Central memory CD8-positive, alpha-beta T cell (primary cell): Measurements from ENCODE around the gene ZC3H4.
"Not testable (repeated sequence)": the region's sequence is repeated elsewhere in the genome, so short reads cannot be mapped to it uniquely, and the experiment has no call there.

ENCODE experiments used
- ATAC-seq: fragments of 150-1000 bp; cut with Tn5 transposase; replicated peaks from 2 replicates; pipeline ENCODE4 v1.10.0; 2022; ENCODE audit warnings: mild to moderate bottlenecking, moderate FRiP score, moderate number of reproducible peaks; ENCODE audit not compliant: poor library complexity, severe bottlenecking; ENCODE audit errors: extremely low read depth
- DNase-seq, 2 donors: peaks; one replicate each; pipeline ENCODE4 v3.0.0; 2021; ENCODE audit warnings: low spot score in 2 of 2
- H3K27ac Mint-ChIP-seq: one replicate; pipeline ENCODE4 v1.8.0; 2022; ENCODE audit warnings: low read depth, mild to moderate bottlenecking, moderate library complexity, mixed read lengths
- H3K27me3 Mint-ChIP-seq: one replicate; pipeline ENCODE4 v1.8.0; 2022; ENCODE audit warnings: mixed read lengths
- H3K36me3 Mint-ChIP-seq: one replicate; pipeline ENCODE4 v1.8.0; 2022; ENCODE audit warnings: mild to moderate bottlenecking, moderate library complexity, mixed read lengths; ENCODE audit not compliant: insufficient read depth
- H3K4me1 Mint-ChIP-seq: one replicate; pipeline ENCODE4 v1.8.0; 2022; ENCODE audit warnings: mixed read lengths
- H3K4me3 Mint-ChIP-seq: one replicate; pipeline ENCODE4 v1.8.0; 2022; ENCODE audit warnings: mild to moderate bottlenecking, moderate library complexity, mixed read lengths
- H3K9me3 Mint-ChIP-seq: one replicate; pipeline ENCODE4 v1.8.0; 2022; ENCODE audit warnings: mixed read lengths

Gene ZC3H4

DNA sequence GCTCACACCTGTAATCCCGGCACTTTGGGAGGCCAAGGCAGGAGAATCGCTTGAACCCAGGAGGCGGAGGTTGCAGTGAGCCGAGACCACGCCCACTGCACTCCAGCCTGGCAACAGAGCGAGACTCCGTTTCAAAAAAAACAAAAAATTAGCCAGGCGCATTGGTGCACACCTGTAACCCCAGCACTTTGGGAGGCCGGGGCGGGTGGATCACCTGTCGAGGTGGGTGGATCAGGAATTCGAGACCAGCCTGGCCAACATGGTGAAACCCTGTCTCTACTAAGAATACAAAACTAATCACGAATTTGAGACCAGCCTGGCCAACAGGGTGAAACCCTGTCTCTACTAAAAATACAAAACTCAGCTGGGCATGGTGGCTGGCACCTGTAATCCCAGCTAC is 35.2 kb downstream of the ZC3H4 start:
- not testable (repeated sequence) for ATAC-seq, H3K4me3 Mint-ChIP-seq, H3K9me3 Mint-ChIP-seq, H3K27ac Mint-ChIP-seq, H3K4me1 Mint-ChIP-seq, DNase-seq, H3K27me3 Mint-ChIP-seq
- peaks cover 65% of the 10 kb centered on the region for H3K36me3 Mint-ChIP-seq

DNA sequence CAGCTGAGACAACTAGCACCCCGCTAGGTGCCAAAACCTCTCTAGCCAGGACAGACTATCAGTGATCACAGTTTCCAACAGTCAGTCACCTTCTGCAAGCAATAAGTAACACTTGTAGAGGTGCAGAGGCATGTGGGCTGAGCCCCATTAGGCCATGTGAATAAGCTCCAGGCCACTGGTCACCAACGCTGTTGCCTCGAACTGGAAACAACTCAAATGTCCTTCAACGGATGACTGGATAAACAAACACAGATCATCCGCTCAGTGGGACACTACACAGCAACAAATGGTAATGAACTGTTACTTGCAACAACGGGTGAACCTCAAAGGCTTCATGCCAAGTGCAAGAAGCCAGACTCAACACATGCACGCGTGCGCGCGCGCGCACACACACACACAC is 37.6 kb downstream of the ZC3H4 start:
- H3K9me3 Mint-ChIP-seq = no peaks in the 10 kb centered on the region
- no peak for DNase-seq
- H3K27me3 Mint-ChIP-seq = no peaks in the 10 kb centered on the region
- H3K27ac Mint-ChIP-seq = no peak overlapping the region
- peaks cover 16% of the 10 kb centered on the region for H3K4me1 Mint-ChIP-seq
- no peak for ATAC-seq
- H3K4me3 Mint-ChIP-seq = no peak overlapping the region
- H3K36me3 Mint-ChIP-seq = peaks cover 59% of the 10 kb centered on the region

DNA sequence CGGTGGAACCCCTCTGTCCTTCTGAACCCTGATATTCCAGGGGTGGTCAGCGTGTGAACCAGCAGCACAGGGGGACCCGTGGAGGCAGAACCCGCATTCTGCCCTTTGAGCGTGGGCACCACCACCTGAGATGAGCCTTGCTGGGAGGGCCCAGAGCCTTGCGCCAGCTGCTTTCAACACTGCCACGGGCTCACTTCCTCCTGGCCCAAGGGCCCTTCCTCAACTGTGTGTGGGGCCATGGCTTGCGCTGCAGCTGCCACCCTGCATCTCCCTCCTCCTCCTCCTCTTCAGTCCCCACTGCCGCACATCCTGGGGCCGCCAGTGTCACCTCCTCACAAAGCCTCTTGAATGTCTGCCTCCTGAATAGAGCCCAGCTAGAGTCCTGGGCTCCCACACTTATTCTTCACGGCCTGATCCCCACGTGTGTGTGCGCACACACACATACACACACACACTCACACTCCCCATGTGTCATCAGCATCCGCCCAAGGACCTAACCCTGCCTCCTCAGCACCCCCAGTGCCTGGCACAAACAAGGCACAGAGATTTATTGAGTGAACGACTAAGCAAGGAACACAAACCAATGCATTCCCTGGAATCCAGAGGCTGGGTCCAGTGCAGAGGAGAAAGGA is 38.3 kb downstream of the ZC3H4 start:
- Mint-ChIP-seq H3K36me3 (peaks cover 54% of the 10 kb centered on the region), H3K4me1 (peaks cover 23% of the 10 kb centered on the region), H3K27ac (no peak overlapping the region), H3K27me3 (no peaks in the 10 kb centered on the region), H3K9me3 (no peaks in the 10 kb centered on the region), H3K4me3 (no peak overlapping the region)
- ATAC-seq (no peak), DNase-seq (no peak)

DNA sequence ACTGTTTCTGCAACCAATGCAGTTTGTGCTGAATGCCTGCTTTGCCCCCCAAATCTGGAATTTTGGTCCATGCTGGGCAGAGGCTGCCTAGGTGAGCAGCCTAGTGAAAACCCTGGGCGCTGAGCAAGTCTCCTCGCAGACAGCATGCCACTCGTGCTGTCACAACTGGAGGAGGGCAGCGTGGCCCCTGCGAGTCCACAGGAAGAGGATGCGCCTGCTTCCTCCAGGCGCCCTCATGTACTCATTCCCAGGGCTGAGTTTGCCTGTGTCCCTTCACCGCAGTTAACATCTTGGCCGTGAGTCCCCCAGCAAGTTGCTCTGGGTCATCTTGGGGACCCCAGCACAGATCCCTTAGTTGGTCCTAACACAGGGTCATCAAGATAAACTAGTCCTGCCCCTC is 39.0 kb downstream of the ZC3H4 start:
- H3K4me3 Mint-ChIP-seq = no peak overlapping the region
- DNase-seq = no peak
- no peaks in the 10 kb centered on the region for H3K9me3 Mint-ChIP-seq
- peaks cover 53% of the 10 kb centered on the region for H3K36me3 Mint-ChIP-seq
- no peak for ATAC-seq
- H3K27ac Mint-ChIP-seq = no peak overlapping the region
- peaks cover 26% of the 10 kb centered on the region for H3K4me1 Mint-ChIP-seq
- no peaks in the 10 kb centered on the region for H3K27me3 Mint-ChIP-seq

DNA sequence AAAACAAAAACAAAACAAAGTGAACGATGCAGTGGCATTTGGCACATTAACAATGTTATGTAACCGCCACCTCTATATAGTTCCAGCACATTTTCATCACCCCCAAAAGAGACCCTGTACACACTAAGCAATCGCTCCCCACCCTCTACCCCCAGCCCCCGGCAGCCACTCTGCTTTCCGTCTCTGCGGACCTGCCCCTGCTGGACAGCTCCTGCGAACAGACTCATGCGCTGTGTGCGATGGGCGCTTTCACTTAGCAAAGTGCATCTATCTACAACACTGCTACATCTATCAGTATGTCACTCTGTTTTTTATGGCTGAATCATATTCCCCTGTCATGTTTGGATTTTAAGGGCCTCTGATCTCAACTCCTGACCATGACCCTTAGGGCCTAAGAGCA is 40.0 kb downstream of the ZC3H4 start:
- ATAC-seq (no peak), DNase-seq (no peak)
- peaks cover 26% of the 10 kb centered on the region for H3K4me1 Mint-ChIP-seq
- H3K36me3 Mint-ChIP-seq = peaks cover 49% of the 10 kb centered on the region
- H3K9me3 Mint-ChIP-seq = no peaks in the 10 kb centered on the region
- no peaks in the 10 kb centered on the region for H3K27me3 Mint-ChIP-seq
- H3K4me3 Mint-ChIP-seq = no peak overlapping the region
- no peak overlapping the region for H3K27ac Mint-ChIP-seq

DNA sequence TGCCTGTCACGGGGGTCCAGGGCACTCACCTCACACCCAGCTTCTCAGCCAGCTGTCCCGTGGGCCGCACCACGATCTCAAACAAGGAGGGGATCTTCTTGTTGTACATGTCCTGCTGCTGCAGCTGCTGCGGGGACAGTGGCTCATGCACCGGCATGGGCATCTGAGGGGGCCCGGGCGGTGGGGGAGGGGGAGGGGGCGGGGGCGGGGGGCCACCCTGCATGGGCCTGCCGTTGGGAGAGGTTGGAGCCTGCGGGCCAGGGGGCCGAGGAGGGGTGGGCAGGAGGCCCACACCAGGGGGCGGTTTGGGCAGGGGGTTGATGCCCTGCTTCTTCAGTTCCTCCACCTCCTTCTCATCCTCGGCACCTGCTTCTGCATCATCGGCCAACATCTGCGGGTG is 41.3 kb downstream of the ZC3H4 start:
- ATAC-seq (no peak), DNase-seq (no peak)
- Mint-ChIP-seq H3K4me3 (no peak overlapping the region), H3K9me3 (no peaks in the 10 kb centered on the region), H3K4me1 (peaks cover 26% of the 10 kb centered on the region), H3K27me3 (no peaks in the 10 kb centered on the region), H3K27ac (no peak overlapping the region), H3K36me3 (peaks cover 41% of the 10 kb centered on the region)

DNA sequence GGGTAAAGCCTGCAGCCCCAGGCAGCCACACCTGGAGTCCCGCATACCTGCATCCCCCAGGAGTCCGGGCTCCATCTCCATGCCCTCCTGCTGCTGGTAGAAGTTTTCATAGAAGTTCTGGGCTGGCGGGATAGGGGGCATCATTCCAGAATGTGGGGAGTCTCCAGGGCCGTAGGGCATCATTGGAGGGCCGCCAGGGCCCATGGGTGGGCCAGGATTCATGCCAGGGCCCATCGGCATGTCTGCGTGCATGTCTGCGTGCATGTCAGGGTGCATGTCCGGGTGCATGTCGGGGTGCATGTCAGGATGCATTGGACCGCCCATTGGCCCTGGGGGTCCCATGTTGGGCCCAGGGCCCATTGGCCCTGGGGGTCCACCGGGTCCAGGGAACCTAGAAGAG is 41.8 kb downstream of the ZC3H4 start:
- DNase-seq (no peak), ATAC-seq (no peak)
- Mint-ChIP-seq H3K4me1 (peaks cover 26% of the 10 kb centered on the region), H3K9me3 (no peaks in the 10 kb centered on the region), H3K27ac (no peak overlapping the region), H3K36me3 (peaks cover 36% of the 10 kb centered on the region), H3K4me3 (no peak overlapping the region), H3K27me3 (no peaks in the 10 kb centered on the region)

DNA sequence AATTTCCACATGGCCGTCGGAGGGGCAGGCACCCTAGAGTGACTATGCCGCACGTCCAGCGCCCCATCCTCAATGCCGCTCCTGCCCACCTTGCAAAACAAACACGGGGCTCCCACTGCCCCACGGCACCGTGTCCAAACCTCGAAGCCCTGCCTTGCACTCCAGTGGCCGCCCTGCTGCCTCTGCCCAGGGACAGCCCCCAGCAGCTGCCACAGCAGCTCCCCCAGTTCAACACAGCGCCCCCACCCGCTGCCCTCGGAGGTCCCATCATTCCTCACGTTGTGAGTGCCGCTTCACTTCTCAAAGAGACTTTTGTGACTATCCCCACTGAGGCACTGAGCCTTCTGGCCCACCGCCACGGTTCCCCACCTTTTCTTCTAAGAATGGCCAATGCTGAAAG is 42.8 kb downstream of the ZC3H4 start:
- H3K27ac Mint-ChIP-seq = peak overlapping the region; percentile 59
- H3K36me3 Mint-ChIP-seq = peaks cover 29% of the 10 kb centered on the region
- H3K9me3 Mint-ChIP-seq = no peaks in the 10 kb centered on the region
- ATAC-seq = no peak
- H3K4me1 Mint-ChIP-seq = peaks cover 26% of the 10 kb centered on the region
- no peak for DNase-seq
- H3K27me3 Mint-ChIP-seq = no peaks in the 10 kb centered on the region
- no peak overlapping the region for H3K4me3 Mint-ChIP-seq

DNA sequence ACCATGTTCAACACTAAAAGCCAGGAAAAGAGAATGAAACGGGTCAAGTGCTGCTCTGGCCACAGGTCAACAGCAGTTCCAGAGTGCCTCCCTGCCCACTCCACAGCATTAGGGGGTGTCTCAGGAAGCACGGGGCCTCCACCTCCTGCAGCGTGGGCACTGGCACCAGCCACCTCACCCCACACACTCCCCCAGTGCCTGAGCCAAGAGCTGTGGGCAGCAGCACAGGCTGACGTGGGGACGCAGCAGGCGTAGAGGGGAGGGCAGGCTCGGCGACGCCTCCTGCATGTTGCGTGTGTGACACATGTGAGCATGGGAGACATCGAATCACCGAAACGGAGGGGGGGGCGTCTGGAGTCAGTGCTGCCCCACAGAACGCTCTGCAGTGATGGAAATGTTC is 43.8 kb downstream of the ZC3H4 start:
- ATAC-seq = no peak
- Mint-ChIP-seq H3K4me3 (no peak overlapping the region), H3K4me1 (peaks cover 20% of the 10 kb centered on the region), H3K9me3 (no peaks in the 10 kb centered on the region), H3K27ac (no peak overlapping the region), H3K27me3 (no peaks in the 10 kb centered on the region), H3K36me3 (peaks cover 34% of the 10 kb centered on the region)
- DNase-seq = no peak

DNA sequence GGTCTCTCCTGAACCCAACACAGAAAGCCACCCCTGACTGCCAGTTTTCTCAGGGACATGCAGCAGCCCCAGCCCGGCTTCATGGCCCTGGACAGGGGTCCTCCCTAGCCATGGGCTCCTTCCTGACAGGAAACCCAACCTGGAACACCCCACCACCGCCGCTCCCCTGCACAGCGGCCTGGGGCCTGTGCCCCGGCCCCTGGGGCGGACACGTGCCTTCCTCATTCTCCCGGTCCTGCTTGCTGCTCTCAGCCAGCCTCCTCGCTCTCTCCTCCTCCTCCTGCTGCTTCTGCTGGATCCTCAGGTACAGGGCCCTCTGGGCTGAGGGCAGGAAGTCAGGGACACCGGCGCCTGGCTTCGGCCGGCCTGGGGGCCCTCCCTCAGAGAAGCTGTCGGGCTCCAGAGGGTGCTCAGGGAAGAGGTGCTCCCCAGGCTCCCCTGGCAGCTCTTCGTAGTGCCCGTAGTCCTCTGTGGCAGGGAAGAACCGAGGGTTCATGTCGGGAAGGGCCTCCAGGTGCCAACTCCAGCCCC is 44.6 kb downstream of the ZC3H4 start:
- Mint-ChIP-seq H3K4me3 (no peak overlapping the region), H3K9me3 (no peaks in the 10 kb centered on the region), H3K4me1 (peaks cover 16% of the 10 kb centered on the region), H3K27ac (no peak overlapping the region), H3K36me3 (peaks cover 32% of the 10 kb centered on the region), H3K27me3 (no peaks in the 10 kb centered on the region)
- ATAC-seq (no peak), DNase-seq (no peak)

DNA sequence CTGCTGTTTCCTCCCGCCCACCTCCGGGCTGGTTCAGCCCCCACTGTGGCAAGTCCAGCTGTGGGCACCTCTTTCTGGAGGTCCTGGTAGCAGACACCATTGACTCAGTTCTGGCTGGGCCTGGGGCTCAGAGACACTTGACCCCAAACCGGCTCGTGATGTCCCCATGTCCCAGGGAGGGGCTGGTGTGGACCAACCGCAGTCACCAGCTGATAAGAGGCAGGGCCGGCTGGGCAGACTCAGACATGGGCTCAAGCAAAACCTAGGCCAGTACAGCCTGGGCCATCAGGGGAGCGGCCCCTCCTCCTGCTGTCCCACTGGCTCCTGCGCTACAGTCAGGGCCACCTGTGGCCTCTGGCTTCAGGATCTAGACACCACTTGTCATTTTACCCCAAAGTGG is 45.3 kb downstream of the ZC3H4 start:
- H3K27ac Mint-ChIP-seq = no peak overlapping the region
- ATAC-seq (no peak), DNase-seq (no peak)
- H3K9me3 Mint-ChIP-seq = no peaks in the 10 kb centered on the region
- H3K27me3 Mint-ChIP-seq = no peaks in the 10 kb centered on the region
- H3K36me3 Mint-ChIP-seq = peaks cover 29% of the 10 kb centered on the region
- H3K4me3 Mint-ChIP-seq = no peak overlapping the region
- peaks cover 16% of the 10 kb centered on the region for H3K4me1 Mint-ChIP-seq

DNA sequence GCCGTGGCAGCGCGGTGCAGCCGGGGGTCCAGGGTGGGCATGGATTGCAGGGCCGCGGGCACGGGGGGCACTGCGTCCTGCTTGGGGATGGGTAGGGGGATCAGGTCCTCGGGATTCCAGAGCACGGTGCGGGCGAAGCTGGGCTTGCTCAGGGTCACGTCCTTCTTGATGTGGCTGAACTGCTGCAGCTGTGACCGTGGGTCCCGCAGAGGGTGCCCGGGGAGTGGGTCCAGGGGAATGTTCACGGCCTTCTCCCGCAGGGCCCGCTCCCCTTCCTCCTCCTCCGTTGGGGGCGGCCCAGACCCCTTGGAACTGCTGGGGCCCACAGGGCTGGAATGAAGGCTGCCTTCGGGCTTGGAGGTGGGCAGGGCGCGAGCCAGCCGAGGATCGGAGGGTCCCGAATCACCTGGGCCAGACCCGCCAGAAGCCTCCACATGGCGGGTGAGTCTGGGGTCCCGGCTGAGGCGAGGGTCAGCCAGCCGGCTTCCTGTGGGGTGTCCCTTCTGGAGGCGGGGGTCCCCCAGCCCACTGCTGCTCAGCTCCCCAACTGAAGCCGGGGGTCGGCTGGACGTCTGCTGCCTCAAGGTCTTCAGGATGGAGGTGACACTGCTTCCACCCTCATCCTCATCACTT is 46.2 kb downstream of the ZC3H4 start:
- DNase-seq (no peak), ATAC-seq (no peak)
- Mint-ChIP-seq H3K36me3 (peaks cover 27% of the 10 kb centered on the region), H3K4me3 (no peak overlapping the region), H3K4me1 (peaks cover 16% of the 10 kb centered on the region), H3K9me3 (no peaks in the 10 kb centered on the region), H3K27ac (no peak overlapping the region), H3K27me3 (no peaks in the 10 kb centered on the region)

DNA sequence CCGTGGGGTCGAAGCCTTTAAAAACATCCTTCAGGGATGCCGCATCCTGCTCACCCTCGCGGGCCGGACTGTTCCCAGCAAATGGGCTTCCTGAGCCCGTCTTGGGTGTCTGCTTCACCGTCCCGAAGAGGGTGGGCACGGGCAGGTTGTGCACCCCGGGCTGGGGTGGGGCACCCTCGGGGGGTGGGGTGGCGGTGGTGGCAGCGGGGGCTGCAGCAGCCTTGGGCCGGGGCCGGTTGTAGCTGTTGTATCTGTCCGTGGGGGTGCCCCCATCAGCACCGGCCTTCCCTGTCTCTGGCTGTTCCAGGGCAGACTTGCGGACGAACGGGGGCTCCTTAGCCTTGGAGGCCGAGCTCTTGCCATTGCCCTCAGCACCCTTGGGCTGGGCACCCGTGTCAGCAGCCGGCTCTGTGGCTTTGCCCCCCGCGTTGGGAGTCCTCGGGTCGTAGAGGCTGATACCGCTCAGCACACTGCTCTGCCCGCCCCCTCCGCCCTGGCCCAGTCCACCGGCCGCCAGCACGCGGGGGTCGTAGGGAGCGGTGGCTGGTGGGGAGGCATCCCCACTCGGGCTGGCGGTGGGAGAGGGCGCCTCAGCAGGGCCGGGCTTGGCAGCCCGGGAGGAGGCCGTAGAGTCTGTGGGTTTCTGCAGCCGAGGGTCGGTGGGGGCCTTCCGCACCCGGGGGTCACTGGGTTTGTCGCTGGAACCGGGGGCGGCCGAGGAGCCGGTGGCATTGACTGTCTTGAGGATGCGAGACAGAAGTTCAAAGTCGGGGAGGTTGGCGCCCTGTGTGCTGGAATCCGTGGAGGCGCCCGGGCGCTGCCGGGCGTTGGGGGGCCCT is 47.0 kb downstream of the ZC3H4 start:
- no peak for ATAC-seq
- Mint-ChIP-seq H3K27ac (no peak overlapping the region), H3K36me3 (peaks cover 24% of the 10 kb centered on the region)

More for the DNA sequence above, 47.0 kb downstream of the ZC3H4 start:
- Mint-ChIP-seq H3K4me1 (peaks cover 16% of the 10 kb centered on the region), H3K27me3 (no peaks in the 10 kb centered on the region), H3K9me3 (no peaks in the 10 kb centered on the region), H3K4me3 (no peak overlapping the region)
- no peak for DNase-seq
